Epithelial cell of umbilical artery (primary cell): Measurements from ENCODE around the gene PCSK5. TPM values are rescaled to one million over a fixed set of nuclear protein-coding genes. Genes with fewer than 3 reads are reported as not detected.

ENCODE experiments used
- total RNA-seq: library from RNA; depleted of rRNA; stranded (reverse); fragments of >200 nt; gene quantifications from 2 replicates; pipeline ENCODE4 v1.2.3, GENCODE V29; 2014

The PCSK5 gene
- 11.4 and 30.5 TPM in 2 replicates for total RNA-seq

GRCh38 chr9:75890472-75891276, at the start of gene PCSK5:
PCSK5 (plus strand) TSS chr9:75890673; CDS start chr9:75891182, 509 bp downstream.

GRCh38 chr9:76394195-76394959, 503.9 kb downstream of the PCSK5 start, which contains the start of gene RFK:
RFK (minus strand) TSS chr9:76394426; CDS start chr9:76394171, 255 bp downstream.

